Vagina (tissue), 2 donors: Measurements from ENCODE around the gene MED12L.

ENCODE experiments used
- CTCF ChIP-seq, 3 experiments: fragments of 450-650 bp in 2 of 3; fragments of 200-600 bp in 1 of 3; sonication (generic) in 1 of 3; IDR thresholded peaks; one replicate each; pipeline ENCODE4 v1.5.1; 2017 to 2019; ENCODE audit warnings: antibody characterized with exemption in 3 of 3, mild to moderate bottlenecking in 2 of 3, moderate library complexity in 2 of 3
- POLR2A ChIP-seq, 2 donors: fragments of 450-650 bp; IDR thresholded peaks; one replicate each; pipeline ENCODE4 v1.6.1; 2017; ENCODE audit warnings: antibody characterized with exemption in 2 of 2, mild to moderate bottlenecking in 2 of 2, moderate library complexity in 2 of 2
- POLR2AphosphoS5 ChIP-seq, 2 donors: sonication (generic); formaldehyde crosslinking; IDR thresholded peaks; one replicate each; pipeline ENCODE4 v1.9.0; 2017; ENCODE audit warnings: antibody characterized with exemption in 2 of 2, mild to moderate bottlenecking in 2 of 2, low read depth in 1 of 2; ENCODE audit not compliant: insufficient read depth in 1 of 2

- TF ChIP-seq CTCF (IDR thresholded peaks at IDR 0.05), result no peak
- TF ChIP-seq POLR2AphosphoS5 (IDR thresholded peaks at IDR 0.05; ENCODE audit: insufficient read depth in 1 of 2, low read depth in 1 of 2), result no peak
- no peak for TF ChIP-seq POLR2A (IDR thresholded peaks at IDR 0.05)
Measured at GRCh38 chr3:151204530-151205402, 119.3 kb downstream of the MED12L start.
